Measurements from ENCODE around the gene LRRC37A3. TPM values are rescaled to one million over a fixed set of nuclear protein-coding genes. Genes with fewer than 3 reads are reported as not detected.
"Not testable (repeated sequence)": the region's sequence is repeated elsewhere in the genome, so short reads cannot be mapped to it uniquely, and the experiment has no call there.

LRRC37A3 gene
- total RNA-seq, 6 experiments from 2014 or later: 2.0 to 4.2 (median 3.5) TPM

DNA sequence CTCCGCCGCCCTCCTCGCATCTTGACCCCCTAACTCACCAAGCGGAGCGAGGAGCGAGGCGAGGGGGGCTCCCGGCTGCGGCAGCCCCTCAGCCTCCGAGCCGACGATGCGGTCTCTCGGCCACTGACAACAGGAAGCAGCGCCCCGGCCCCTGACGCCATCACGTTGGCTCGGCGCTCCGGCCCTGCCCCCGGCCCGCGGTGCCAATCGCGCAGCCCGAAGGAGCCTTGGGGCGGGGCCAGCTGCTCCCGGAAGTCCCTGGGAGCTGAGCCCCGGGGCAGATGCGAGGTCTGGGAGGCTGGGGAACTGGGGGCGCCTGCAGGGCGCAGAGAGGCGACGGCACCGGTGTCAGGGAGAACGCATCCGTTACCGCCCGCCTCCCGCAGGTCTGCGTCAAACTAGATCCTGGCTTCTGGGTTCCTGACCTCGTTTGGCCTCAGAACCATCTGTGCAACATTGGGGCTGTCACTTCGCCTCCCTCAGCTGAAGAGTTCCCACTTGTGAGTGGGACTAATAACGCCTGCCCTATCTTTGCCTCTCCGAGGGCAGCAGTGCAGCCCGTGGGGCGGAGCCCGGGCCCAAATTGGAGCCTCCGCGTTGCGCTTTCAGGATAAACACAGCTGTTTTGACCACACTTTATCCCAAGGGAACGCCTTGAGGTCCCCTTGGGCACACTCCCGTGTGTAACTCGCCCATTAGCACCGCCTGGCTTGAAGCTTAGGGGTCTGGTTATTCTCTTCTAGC is 82.1 kb downstream of the LRRC37A3 start:
- Histone ChIP-seq H3K4me3 (peak overlapping the region; percentile 57 to 65 (median 62)), H3K27ac (peak overlapping the region; percentile 56 to 75 (median 69))
- H3K36me3 ChIP-seq; H3K27me3 ChIP-seq; intact Hi-C loops (cut with DNase I); H3K9me3 ChIP-seq; H3K4me1 ChIP-seq: not testable (repeated sequence)
- WGBS (ENCODE audit: insufficient coverage, low coverage, low lambda C conversion rate, missing lambda C conversion rate): 5% methylated on average over 4 of the region's 56 CpGs
- peak; percentile 85 for TF ChIP-seq POLR2A (IDR thresholded peaks at IDR 0.05)
- DNase-seq (peak; percentile 90 to 92 (median 90)), ATAC-seq (peak; percentile 95 to 97 (median 95))

DNA sequence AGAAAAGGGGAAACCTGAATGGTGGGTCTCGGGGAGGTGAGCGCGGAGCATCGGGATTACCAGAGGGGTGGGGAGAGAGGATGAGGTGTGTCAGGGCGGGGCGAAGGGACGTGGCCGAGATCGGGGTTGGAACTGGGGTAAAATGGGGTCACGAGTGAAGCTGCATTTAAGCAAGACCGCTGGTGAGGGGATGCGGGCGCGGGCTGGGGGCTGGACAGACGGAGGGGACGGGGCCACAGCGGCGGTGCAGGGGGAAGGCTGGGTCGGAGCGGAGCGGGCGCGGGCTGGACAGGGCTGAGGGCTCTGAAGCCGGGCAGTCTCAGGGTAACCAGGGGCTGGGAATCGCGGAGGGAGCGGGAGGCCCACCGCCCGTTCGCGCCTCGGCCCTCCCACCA is 82.7 kb downstream of the LRRC37A3 start:
- peak in 2 of 3 donors; percentile 31 to 56 for DNase-seq
- WGBS (ENCODE audit: insufficient coverage, low coverage, low lambda C conversion rate, missing lambda C conversion rate): 0% methylated on average over 18 of the region's 32 CpGs
- intact Hi-C loops (cut with DNase I): not testable (repeated sequence)

DNA sequence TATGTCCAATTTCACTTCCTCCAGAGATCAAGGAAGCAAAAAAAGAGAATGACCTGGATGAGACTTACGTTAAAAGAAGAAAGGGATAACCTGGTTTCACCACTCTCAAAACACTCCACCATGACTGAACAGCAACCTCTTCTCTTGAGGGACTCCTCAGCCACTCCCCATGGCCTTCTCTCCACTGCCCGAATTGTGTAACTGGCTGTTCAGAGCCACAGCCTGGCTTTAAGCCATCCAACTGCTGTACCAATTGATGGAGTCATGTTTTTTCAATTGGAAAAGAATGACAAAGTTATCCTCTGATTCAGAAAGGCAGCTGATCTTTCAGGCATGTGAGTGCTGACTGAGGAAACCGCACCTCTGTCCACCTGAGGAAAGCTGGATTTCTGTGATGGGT is 85.2 kb downstream of the LRRC37A3 start:
- H3K27me3 ChIP-seq; intact Hi-C loops (cut with DNase I); H3K4me3 ChIP-seq; H3K9me3 ChIP-seq; H3K27ac ChIP-seq; H3K4me1 ChIP-seq; H3K36me3 ChIP-seq: not testable (repeated sequence)
- ATAC-seq (peak in 1 of 4 donors; percentile 3), DNase-seq (peak in 1 of 3 donors; percentile 23)
- 49% methylated on average over 2 of the region's 3 CpGs for WGBS (ENCODE audit: insufficient coverage, low coverage, low lambda C conversion rate, missing lambda C conversion rate)

More for the DNA sequence above, 82.7 kb downstream of the LRRC37A3 start:
- H3K4me1 ChIP-seq, H3K36me3 ChIP-seq, H3K9me3 ChIP-seq, H3K27me3 ChIP-seq: not testable (repeated sequence)
- Histone ChIP-seq H3K27ac (peak overlapping the region; percentile 56 to 75 (median 69)), H3K4me3 (peak overlapping the region; percentile 57 to 65 (median 62))
- ATAC-seq: peak; percentile 21 to 48 (median 34)

- H3K27ac ChIP-seq; intact Hi-C loops (cut with DNase I); DNase-seq; H3K4me1 ChIP-seq; H3K36me3 ChIP-seq; ATAC-seq; H3K27me3 ChIP-seq; H3K4me3 ChIP-seq; H3K9me3 ChIP-seq: not testable (repeated sequence)
- WGBS (ENCODE audit: insufficient coverage, low coverage, low lambda C conversion rate, missing lambda C conversion rate): 80% methylated on average over 1 of the region's 1 CpG
Measured at GRCh38 chr17:64830631-64831040, 88.6 kb downstream of the LRRC37A3 start.

GRCh38 chr17:64829824-64830630 is 89.3 kb downstream of the LRRC37A3 start:
- H3K27me3 ChIP-seq; DNase-seq; H3K9me3 ChIP-seq; intact Hi-C loops (cut with DNase I); H3K27ac ChIP-seq; H3K4me1 ChIP-seq; H3K36me3 ChIP-seq; H3K4me3 ChIP-seq: not testable (repeated sequence)
- peak; percentile 42 to 63 (median 46) for ATAC-seq
- 74% methylated on average over 8 of the region's 12 CpGs for WGBS (ENCODE audit: insufficient coverage, low coverage, low lambda C conversion rate, missing lambda C conversion rate)

DNA sequence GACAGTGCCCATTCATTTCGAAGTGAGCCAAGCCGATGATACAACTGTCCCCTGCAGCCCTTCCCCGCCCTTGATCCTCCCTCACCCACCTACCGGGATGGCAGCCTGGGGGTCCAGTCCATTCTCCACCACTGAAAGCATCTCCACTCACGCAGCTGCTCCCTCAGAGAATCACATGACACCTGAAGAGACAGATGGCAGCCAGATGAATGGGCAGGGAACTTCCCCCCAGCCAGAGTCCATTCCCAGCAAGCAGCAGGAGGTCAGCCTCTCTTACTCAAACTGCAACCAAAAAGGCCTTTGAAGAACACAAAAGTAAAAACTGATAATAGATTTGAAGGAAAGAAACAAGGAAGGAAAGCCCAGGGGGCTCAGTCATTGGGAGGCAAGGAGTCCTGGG is 90.2 kb downstream of the LRRC37A3 start:
- DNase-seq; intact Hi-C loops (cut with DNase I); H3K4me3 ChIP-seq; H3K4me1 ChIP-seq; H3K36me3 ChIP-seq; H3K27ac ChIP-seq; H3K9me3 ChIP-seq; H3K27me3 ChIP-seq; ATAC-seq: not testable (repeated sequence)
- WGBS (ENCODE audit: insufficient coverage, low coverage, low lambda C conversion rate, missing lambda C conversion rate): 97% methylated on average over 4 of the region's 5 CpGs

GRCh38 chr17:64818904-64819303 is 100.4 kb downstream of the LRRC37A3 start:
- H3K36me3 ChIP-seq: peaks cover 0 to 26% (median 2%) of the 10 kb centered on the region in 4 donors
- H3K27me3 ChIP-seq; intact Hi-C loops (cut with DNase I); H3K4me1 ChIP-seq; H3K27ac ChIP-seq; H3K9me3 ChIP-seq; DNase-seq; H3K4me3 ChIP-seq: not testable (repeated sequence)
- peak in 1 of 4 donors; percentile 40 for ATAC-seq
- 94% methylated on average over 4 of the region's 5 CpGs for WGBS (ENCODE audit: insufficient coverage, low coverage, low lambda C conversion rate, missing lambda C conversion rate)

DNA sequence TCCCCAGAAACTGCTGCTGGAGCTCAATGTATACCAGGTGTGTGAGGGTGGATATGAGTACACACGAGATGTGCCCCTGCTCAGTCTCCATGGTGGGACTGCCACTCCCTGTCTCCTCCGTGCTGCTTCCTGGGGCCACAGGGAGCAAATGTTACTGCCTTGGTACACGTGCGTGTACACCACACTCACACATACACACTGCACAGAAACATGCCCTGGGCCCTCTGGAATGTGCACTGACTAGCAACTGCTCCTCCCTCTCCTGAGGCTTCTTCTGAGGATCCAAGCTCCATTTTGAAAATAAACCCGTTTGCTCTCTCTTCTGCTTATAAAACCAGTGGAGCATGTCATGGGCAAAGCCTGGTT is 103.5 kb downstream of the LRRC37A3 start:
- H3K9me3 ChIP-seq; H3K4me3 ChIP-seq; H3K27me3 ChIP-seq; H3K36me3 ChIP-seq; intact Hi-C loops (cut with DNase I); H3K27ac ChIP-seq; ATAC-seq; DNase-seq; H3K4me1 ChIP-seq: not testable (repeated sequence)
- 100% methylated on average over 1 of the region's 5 CpGs for WGBS (ENCODE audit: insufficient coverage, low coverage, low lambda C conversion rate, missing lambda C conversion rate)

GRCh38 chr17:64814993-64815832 is 104.1 kb downstream of the LRRC37A3 start:
- H3K4me1 ChIP-seq; H3K9me3 ChIP-seq; H3K27ac ChIP-seq; intact Hi-C loops (cut with DNase I); H3K27me3 ChIP-seq; DNase-seq; H3K4me3 ChIP-seq; H3K36me3 ChIP-seq: not testable (repeated sequence)
- 86% methylated on average over 6 of the region's 12 CpGs for WGBS (ENCODE audit: insufficient coverage, low coverage, low lambda C conversion rate, missing lambda C conversion rate)
- ATAC-seq: peak in 1 of 4 donors; percentile 22

DNA sequence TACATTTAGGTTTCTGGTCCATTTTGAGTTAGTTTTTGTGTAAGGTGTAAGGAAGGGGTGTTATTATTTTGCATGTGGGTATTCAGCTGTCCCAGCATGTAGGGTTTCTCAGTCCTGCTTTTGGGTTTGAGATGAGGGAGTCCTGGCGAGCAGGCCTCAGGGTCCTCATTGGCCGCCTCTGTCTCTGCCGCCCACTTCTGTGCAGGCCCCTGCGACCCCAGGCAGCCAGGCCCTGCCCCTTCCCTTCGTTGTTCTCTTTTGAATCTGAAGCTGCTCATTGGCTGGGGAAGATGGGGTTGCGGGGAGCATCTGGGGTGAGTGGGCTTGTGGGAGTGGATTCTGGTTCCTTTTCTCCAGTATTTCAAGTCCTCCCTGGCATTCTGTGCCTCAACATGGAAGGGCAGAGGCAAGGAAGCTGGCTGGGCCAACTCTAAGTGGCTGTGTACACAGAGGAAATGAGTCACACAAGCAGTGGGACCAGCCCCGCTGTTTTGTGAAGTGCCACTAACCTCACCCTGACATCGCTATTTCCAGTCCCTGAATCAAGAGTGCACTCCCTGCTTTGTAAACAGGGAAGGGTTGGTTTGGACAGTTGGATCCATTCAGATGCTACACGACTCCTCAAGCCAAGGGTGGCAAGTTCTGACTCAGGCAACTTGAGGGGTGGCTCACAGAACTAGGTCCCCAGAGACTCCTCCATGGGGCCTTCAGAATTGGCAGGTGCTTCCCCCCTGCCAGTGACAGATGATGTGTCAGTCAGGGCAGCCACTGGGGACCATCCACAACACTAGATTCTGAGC is 110.9 kb downstream of the LRRC37A3 start:
- intact Hi-C loops (cut with DNase I); H3K4me3 ChIP-seq; H3K27me3 ChIP-seq; H3K9me3 ChIP-seq; H3K4me1 ChIP-seq; H3K36me3 ChIP-seq; H3K27ac ChIP-seq: not testable (repeated sequence)
- WGBS (ENCODE audit: insufficient coverage, low coverage, low lambda C conversion rate, missing lambda C conversion rate): no CpG with 5 or more reads among the region's 9 CpGs
- ATAC-seq: peak; percentile 78 to 98 (median 85)
- peak in 2 of 3 donors; percentile 22 to 61 for DNase-seq

Data from right lobe of liver (tissue), 6 donors.